ENCODE data around the gene PYGL.

DNA sequence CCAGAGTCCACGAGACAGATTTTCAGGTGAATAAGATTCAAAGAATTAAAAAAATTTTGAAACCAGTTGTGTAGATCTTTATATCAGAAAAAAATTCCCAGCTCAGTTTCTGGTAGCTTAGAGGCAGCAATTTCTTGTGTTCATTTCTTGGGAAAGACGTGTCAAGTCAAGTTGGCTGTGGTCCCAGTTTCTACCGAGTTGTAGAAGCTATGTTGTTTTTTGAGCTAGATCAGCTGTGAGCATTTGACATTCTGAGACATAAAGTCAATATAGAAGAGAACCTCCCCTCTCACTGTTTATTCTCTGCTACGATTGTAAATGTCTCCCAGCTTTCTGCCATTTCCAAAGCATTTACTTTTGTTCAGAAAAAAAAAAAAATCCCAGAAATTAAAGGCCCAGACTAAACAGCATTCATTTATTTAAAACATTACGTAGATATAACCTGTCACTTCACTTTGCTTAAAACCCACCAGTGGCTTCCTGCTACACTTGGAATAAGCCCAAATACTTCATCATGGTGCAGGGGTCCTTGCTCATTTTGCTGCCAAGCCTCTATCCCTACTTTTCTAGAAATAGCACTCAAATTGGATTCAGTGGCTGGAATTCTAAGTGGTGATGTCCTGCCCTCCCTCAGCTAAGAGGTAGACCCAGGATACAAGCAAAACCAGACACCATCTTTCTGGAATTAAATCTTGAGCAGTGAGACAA is 20.6 kb upstream of the PYGL start:
- no peak for TF ChIP-seq HOXA7 (CRISPR knock-in tag; IDR thresholded peaks at IDR 0.05; ENCODE audit: borderline replicate concordance)
- TF ChIP-seq, protein P1, sequence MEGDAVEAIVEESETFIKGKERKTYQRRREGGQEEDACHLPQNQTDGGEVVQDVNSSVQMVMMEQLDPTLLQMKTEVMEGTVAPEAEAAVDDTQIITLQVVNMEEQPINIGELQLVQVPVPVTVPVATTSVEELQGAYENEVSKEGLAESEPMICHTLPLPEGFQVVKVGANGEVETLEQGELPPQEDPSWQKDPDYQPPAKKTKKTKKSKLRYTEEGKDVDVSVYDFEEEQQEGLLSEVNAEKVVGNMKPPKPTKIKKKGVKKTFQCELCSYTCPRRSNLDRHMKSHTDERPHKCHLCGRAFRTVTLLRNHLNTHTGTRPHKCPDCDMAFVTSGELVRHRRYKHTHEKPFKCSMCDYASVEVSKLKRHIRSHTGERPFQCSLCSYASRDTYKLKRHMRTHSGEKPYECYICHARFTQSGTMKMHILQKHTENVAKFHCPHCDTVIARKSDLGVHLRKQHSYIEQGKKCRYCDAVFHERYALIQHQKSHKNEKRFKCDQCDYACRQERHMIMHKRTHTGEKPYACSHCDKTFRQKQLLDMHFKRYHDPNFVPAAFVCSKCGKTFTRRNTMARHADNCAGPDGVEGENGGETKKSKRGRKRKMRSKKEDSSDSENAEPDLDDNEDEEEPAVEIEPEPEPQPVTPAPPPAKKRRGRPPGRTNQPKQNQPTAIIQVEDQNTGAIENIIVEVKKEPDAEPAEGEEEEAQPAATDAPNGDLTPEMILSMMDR (tag by site-specific recombination; IDR thresholded peaks at IDR 0.05) = no peak
- TF ChIP-seq ZNF366 (tag by site-specific recombination; conservative IDR thresholded peaks at IDR 0.05) = no peak
- TF ChIP-seq, protein P2, sequence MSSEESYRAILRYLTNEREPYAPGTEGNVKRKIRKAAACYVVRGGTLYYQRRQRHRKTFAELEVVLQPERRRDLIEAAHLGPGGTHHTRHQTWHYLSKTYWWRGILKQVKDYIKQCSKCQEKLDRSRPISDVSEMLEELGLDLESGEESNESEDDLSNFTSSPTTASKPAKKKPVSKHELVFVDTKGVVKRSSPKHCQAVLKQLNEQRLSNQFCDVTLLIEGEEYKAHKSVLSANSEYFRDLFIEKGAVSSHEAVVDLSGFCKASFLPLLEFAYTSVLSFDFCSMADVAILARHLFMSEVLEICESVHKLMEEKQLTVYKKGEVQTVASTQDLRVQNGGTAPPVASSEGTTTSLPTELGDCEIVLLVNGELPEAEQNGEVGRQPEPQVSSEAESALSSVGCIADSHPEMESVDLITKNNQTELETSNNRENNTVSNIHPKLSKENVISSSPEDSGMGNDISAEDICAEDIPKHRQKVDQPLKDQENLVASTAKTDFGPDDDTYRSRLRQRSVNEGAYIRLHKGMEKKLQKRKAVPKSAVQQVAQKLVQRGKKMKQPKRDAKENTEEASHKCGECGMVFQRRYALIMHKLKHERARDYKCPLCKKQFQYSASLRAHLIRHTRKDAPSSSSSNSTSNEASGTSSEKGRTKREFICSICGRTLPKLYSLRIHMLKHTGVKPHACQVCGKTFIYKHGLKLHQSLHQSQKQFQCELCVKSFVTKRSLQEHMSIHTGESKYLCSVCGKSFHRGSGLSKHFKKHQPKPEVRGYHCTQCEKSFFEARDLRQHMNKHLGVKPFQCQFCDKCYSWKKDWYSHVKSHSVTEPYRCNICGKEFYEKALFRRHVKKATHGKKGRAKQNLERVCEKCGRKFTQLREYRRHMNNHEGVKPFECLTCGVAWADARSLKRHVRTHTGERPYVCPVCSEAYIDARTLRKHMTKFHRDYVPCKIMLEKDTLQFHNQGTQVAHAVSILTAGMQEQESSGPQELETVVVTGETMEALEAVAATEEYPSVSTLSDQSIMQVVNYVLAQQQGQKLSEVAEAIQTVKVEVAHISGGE (tag by site-specific recombination; conservative IDR thresholded peaks at IDR 0.05; ENCODE audit: low read depth) = no peak
- TF ChIP-seq EGR2 (tag by site-specific recombination; IDR thresholded peaks at IDR 0.05; ENCODE audit: low read depth) = no peak
- no peak for TF ChIP-seq ZNF791 (tag by site-specific recombination; IDR thresholded peaks at IDR 0.05)
- no peak for TF ChIP-seq ZNF324 (tag by site-specific recombination; IDR thresholded peaks at IDR 0.05)
- TF ChIP-seq, protein P3, sequence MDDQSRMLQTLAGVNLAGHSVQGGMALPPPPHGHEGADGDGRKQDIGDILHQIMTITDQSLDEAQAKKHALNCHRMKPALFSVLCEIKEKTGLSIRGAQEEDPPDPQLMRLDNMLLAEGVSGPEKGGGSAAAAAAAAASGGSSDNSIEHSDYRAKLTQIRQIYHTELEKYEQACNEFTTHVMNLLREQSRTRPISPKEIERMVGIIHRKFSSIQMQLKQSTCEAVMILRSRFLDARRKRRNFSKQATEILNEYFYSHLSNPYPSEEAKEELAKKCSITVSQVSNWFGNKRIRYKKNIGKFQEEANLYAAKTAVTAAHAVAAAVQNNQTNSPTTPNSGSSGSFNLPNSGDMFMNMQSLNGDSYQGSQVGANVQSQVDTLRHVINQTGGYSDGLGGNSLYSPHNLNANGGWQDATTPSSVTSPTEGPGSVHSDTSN (CRISPR knock-in tag; IDR thresholded peaks at IDR 0.05) = no peak
- TF ChIP-seq, protein P4, sequence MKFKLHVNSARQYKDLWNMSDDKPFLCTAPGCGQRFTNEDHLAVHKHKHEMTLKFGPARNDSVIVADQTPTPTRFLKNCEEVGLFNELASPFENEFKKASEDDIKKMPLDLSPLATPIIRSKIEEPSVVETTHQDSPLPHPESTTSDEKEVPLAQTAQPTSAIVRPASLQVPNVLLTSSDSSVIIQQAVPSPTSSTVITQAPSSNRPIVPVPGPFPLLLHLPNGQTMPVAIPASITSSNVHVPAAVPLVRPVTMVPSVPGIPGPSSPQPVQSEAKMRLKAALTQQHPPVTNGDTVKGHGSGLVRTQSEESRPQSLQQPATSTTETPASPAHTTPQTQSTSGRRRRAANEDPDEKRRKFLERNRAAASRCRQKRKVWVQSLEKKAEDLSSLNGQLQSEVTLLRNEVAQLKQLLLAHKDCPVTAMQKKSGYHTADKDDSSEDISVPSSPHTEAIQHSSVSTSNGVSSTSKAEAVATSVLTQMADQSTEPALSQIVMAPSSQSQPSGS (tag by site-specific recombination; IDR thresholded peaks at IDR 0.05; ENCODE audit: low read depth) = no peak
- no peak for TF ChIP-seq ZNF140 (tag by site-specific recombination; IDR thresholded peaks at IDR 0.05)
- TF ChIP-seq, protein P5, sequence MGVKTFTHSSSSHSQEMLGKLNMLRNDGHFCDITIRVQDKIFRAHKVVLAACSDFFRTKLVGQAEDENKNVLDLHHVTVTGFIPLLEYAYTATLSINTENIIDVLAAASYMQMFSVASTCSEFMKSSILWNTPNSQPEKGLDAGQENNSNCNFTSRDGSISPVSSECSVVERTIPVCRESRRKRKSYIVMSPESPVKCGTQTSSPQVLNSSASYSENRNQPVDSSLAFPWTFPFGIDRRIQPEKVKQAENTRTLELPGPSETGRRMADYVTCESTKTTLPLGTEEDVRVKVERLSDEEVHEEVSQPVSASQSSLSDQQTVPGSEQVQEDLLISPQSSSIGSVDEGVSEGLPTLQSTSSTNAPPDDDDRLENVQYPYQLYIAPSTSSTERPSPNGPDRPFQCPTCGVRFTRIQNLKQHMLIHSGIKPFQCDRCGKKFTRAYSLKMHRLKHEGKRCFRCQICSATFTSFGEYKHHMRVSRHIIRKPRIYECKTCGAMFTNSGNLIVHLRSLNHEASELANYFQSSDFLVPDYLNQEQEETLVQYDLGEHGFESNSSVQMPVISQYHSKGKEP (tag by site-specific recombination; IDR thresholded peaks at IDR 0.05) = no peak
- no peak for TF ChIP-seq ZNF670 (tag by site-specific recombination; IDR thresholded peaks at IDR 0.05; ENCODE audit: low read depth)
- no peak for TF ChIP-seq ZNF175 (tag by site-specific recombination; IDR thresholded peaks at IDR 0.05)
